Natural killer cell treated with Interleukin-12 subunit alpha and Interleukin-12 subunit beta and Interleukin-15 and Interleukin-18, amount 100 ng/mL, for 72 hours (primary cell): ENCODE measurements around the gene SHROOM2. TPM values are rescaled to one million over a fixed set of nuclear protein-coding genes. Genes with fewer than 3 reads are reported as not detected.

Source experiments
- ATAC-seq, 2 donors: fragments of 150-1000 bp; cut with Tn5 transposase in 1 of 2; sonication (Bioruptor Pico), chemical (Tn5 transposase) in 1 of 2; 2 replicates each; pipeline ENCODE4 v1.10.0; 2021
- DNase-seq: peaks from one replicate; pipeline ENCODE4 v3.0.0; 2022; ENCODE audit warnings: low spot score
- H3K27ac Mint-ChIP-seq, 2 donors: 1 replicate in 1 of 2; 2 replicates in 1 of 2; pipeline ENCODE4 v1.8.0; 2022; ENCODE audit warnings: mixed read lengths in 2 of 2, mild to moderate bottlenecking in 1 of 2, moderate library complexity in 1 of 2
- H3K27me3 Mint-ChIP-seq, 2 donors: 1 replicate in 1 of 2; 2 replicates in 1 of 2; pipeline ENCODE4 v1.8.0; 2022; ENCODE audit warnings: mixed read lengths in 2 of 2
- H3K36me3 Mint-ChIP-seq: one replicate; pipeline ENCODE4 v1.8.0; 2022; ENCODE audit warnings: mixed read lengths
- H3K4me1 Mint-ChIP-seq, 2 donors: 1 replicate in 1 of 2; 2 replicates in 1 of 2; pipeline ENCODE4 v1.8.0; 2022; ENCODE audit warnings: low read depth in 2 of 2, mixed read lengths in 2 of 2, mild to moderate bottlenecking in 1 of 2
- H3K4me3 Mint-ChIP-seq: one replicate; pipeline ENCODE4 v1.8.0; 2022; ENCODE audit warnings: mixed read lengths
- H3K9me3 Mint-ChIP-seq: 2 replicates; pipeline ENCODE4 v1.8.0; 2022; ENCODE audit warnings: mixed read lengths
- total RNA-seq, 2 donors: library from RNA; stranded (reverse); gene quantifications; one replicate each; pipeline ENCODE4 v1.2.3, GENCODE V29; 2022

The SHROOM2 gene
- total RNA-seq, 2 donors from 2014 or later: 0.08 TPM; not detected in 1

- H3K4me3 Mint-ChIP-seq: no peak overlapping the region
- peaks cover 0 to 6% of the 10 kb centered on the region in 2 donors for H3K27me3 Mint-ChIP-seq
- DNase-seq (no peak), ATAC-seq (peak in 1 of 2 donors; percentile 24)
- H3K9me3 Mint-ChIP-seq: no peaks in the 10 kb centered on the region
- no peaks in the 10 kb centered on the region for H3K36me3 Mint-ChIP-seq
- no peaks in the 10 kb centered on the region for H3K4me1 Mint-ChIP-seq
- H3K27ac Mint-ChIP-seq: no peak overlapping the region
Measured at GRCh38 chrX:9890681-9891091, 104.5 kb downstream of the SHROOM2 start.

- no peak overlapping the region for H3K4me3 Mint-ChIP-seq
Measured at GRCh38 chrX:9895225-9895912, 109.1 kb downstream of the SHROOM2 start.

GRCh38 chrX:9897761-9898161, 111.5 kb downstream of the SHROOM2 start:
- ATAC-seq (no peak), DNase-seq (no peak)
- H3K4me1 Mint-ChIP-seq: no peaks in the 10 kb centered on the region
- H3K36me3 Mint-ChIP-seq: no peaks in the 10 kb centered on the region
- H3K9me3 Mint-ChIP-seq: no peaks in the 10 kb centered on the region
- peaks cover 6 to 12% of the 10 kb centered on the region in 2 donors for H3K27me3 Mint-ChIP-seq
- no peak overlapping the region for H3K4me3 Mint-ChIP-seq
- no peak overlapping the region for H3K27ac Mint-ChIP-seq

More at GRCh38 chrX:9895225-9895912, 109.1 kb downstream of the SHROOM2 start:
- H3K27me3 Mint-ChIP-seq: peaks cover 6 to 11% of the 10 kb centered on the region in 2 donors
- ATAC-seq: peak in 1 of 2 donors; percentile 16
- no peaks in the 10 kb centered on the region for H3K36me3 Mint-ChIP-seq
- no peak overlapping the region for H3K27ac Mint-ChIP-seq
- no peaks in the 10 kb centered on the region for H3K4me1 Mint-ChIP-seq
- H3K9me3 Mint-ChIP-seq: no peaks in the 10 kb centered on the region
- DNase-seq: no peak

- Mint-ChIP-seq H3K9me3 (no peaks in the 10 kb centered on the region), H3K36me3 (no peaks in the 10 kb centered on the region), H3K27me3 (peaks cover 6 to 12% of the 10 kb centered on the region in 2 donors), H3K27ac (no peak overlapping the region), H3K4me3 (no peak overlapping the region), H3K4me1 (no peaks in the 10 kb centered on the region)
- ATAC-seq: no peak
- DNase-seq: no peak
Measured at GRCh38 chrX:9899640-9900111, 113.4 kb downstream of the SHROOM2 start.

- no peak for ATAC-seq
- H3K9me3 Mint-ChIP-seq: no peaks in the 10 kb centered on the region
- no peak for DNase-seq
- H3K4me1 Mint-ChIP-seq: no peaks in the 10 kb centered on the region
- no peak overlapping the region for H3K4me3 Mint-ChIP-seq
- H3K27me3 Mint-ChIP-seq: peaks cover 6 to 17% of the 10 kb centered on the region in 2 donors
- H3K27ac Mint-ChIP-seq: no peak overlapping the region
- no peaks in the 10 kb centered on the region for H3K36me3 Mint-ChIP-seq
Measured at GRCh38 chrX:9902656-9903055, 116.4 kb downstream of the SHROOM2 start.

GRCh38 chrX:9903146-9903545, 116.9 kb downstream of the SHROOM2 start:
- H3K36me3 Mint-ChIP-seq: no peaks in the 10 kb centered on the region
- no peaks in the 10 kb centered on the region for H3K9me3 Mint-ChIP-seq
- H3K4me1 Mint-ChIP-seq: no peaks in the 10 kb centered on the region
- no peak for DNase-seq
- ATAC-seq: no peak
- H3K27me3 Mint-ChIP-seq: peaks cover 6 to 17% of the 10 kb centered on the region in 2 donors
- no peak overlapping the region for H3K4me3 Mint-ChIP-seq
- H3K27ac Mint-ChIP-seq: no peak overlapping the region

GRCh38 chrX:9905288-9905687, 119.1 kb downstream of the SHROOM2 start:
- no peak for DNase-seq
- no peaks in the 10 kb centered on the region for H3K36me3 Mint-ChIP-seq
- no peak overlapping the region for H3K4me3 Mint-ChIP-seq
- no peaks in the 10 kb centered on the region for H3K4me1 Mint-ChIP-seq
- H3K9me3 Mint-ChIP-seq: no peaks in the 10 kb centered on the region
- peaks cover 0 to 14% of the 10 kb centered on the region in 2 donors for H3K27me3 Mint-ChIP-seq
- no peak for ATAC-seq
- no peak overlapping the region for H3K27ac Mint-ChIP-seq

GRCh38 chrX:9905721-9906120, 119.5 kb downstream of the SHROOM2 start:
- no peaks in the 10 kb centered on the region for H3K9me3 Mint-ChIP-seq
- no peaks in the 10 kb centered on the region for H3K36me3 Mint-ChIP-seq
- ATAC-seq (no peak), DNase-seq (no peak)
- H3K4me1 Mint-ChIP-seq: no peaks in the 10 kb centered on the region
- no peak overlapping the region for H3K4me3 Mint-ChIP-seq
- H3K27me3 Mint-ChIP-seq: peaks cover 0 to 12% of the 10 kb centered on the region in 2 donors
- no peak overlapping the region for H3K27ac Mint-ChIP-seq

GRCh38 chrX:9906919-9907318, 120.7 kb downstream of the SHROOM2 start:
- Mint-ChIP-seq H3K9me3 (no peaks in the 10 kb centered on the region), H3K36me3 (no peaks in the 10 kb centered on the region), H3K27me3 (peaks cover 8 to 14% of the 10 kb centered on the region in 2 donors), H3K27ac (no peak overlapping the region), H3K4me1 (peaks cover 0 to 3% of the 10 kb centered on the region in 2 donors), H3K4me3 (no peak overlapping the region)
- no peak for ATAC-seq
- DNase-seq: no peak

GRCh38 chrX:9907645-9908387, 121.6 kb downstream of the SHROOM2 start:
- Mint-ChIP-seq H3K4me1 (peaks cover 0 to 3% of the 10 kb centered on the region in 2 donors), H3K4me3 (no peak overlapping the region), H3K36me3 (no peaks in the 10 kb centered on the region), H3K9me3 (no peaks in the 10 kb centered on the region), H3K27me3 (peaks cover 8 to 18% of the 10 kb centered on the region in 2 donors), H3K27ac (no peak overlapping the region)
- ATAC-seq (no peak), DNase-seq (no peak)

- Mint-ChIP-seq H3K4me1 (peaks cover 0 to 3% of the 10 kb centered on the region in 2 donors), H3K27me3 (peaks cover 8 to 20% of the 10 kb centered on the region in 2 donors), H3K27ac (no peak overlapping the region), H3K4me3 (no peak overlapping the region), H3K9me3 (no peaks in the 10 kb centered on the region), H3K36me3 (no peaks in the 10 kb centered on the region)
- no peak for DNase-seq
- ATAC-seq: no peak
Measured at GRCh38 chrX:9909254-9909653, 123.0 kb downstream of the SHROOM2 start.

- Mint-ChIP-seq H3K9me3 (no peaks in the 10 kb centered on the region), H3K4me3 (no peak overlapping the region), H3K36me3 (no peaks in the 10 kb centered on the region), H3K4me1 (peaks cover 0 to 3% of the 10 kb centered on the region in 2 donors), H3K27me3 (peaks cover 8 to 18% of the 10 kb centered on the region in 2 donors), H3K27ac (no peak overlapping the region)
- DNase-seq: no peak
- ATAC-seq: no peak
Measured at GRCh38 chrX:9911487-9911886, 125.3 kb downstream of the SHROOM2 start.

- peaks cover 8 to 18% of the 10 kb centered on the region in 2 donors for H3K27me3 Mint-ChIP-seq
Measured at GRCh38 chrX:9912351-9913145, 126.3 kb downstream of the SHROOM2 start.

GRCh38 chrX:9913146-9913433, 126.9 kb downstream of the SHROOM2 start:
- Mint-ChIP-seq H3K27me3 (peaks cover 8 to 21% of the 10 kb centered on the region in 2 donors), H3K4me1 (peaks cover 0 to 3% of the 10 kb centered on the region in 2 donors), H3K36me3 (no peaks in the 10 kb centered on the region), H3K9me3 (no peaks in the 10 kb centered on the region), H3K4me3 (no peak overlapping the region), H3K27ac (no peak overlapping the region)
- no peak for ATAC-seq
- no peak for DNase-seq

More at GRCh38 chrX:9912351-9913145, 126.3 kb downstream of the SHROOM2 start:
- no peak for DNase-seq
- H3K27ac Mint-ChIP-seq: no peak overlapping the region
- peaks cover 0 to 3% of the 10 kb centered on the region in 2 donors for H3K4me1 Mint-ChIP-seq
- H3K4me3 Mint-ChIP-seq: no peak overlapping the region
- no peak for ATAC-seq
- no peaks in the 10 kb centered on the region for H3K9me3 Mint-ChIP-seq
- H3K36me3 Mint-ChIP-seq: no peaks in the 10 kb centered on the region
